MM.1S (cell line): ENCODE measurements around the gene DCLK1.

Experiments used
- EZH2 ChIP-seq: fragments of 300-600 bp; sonication (generic); optimal IDR thresholded peaks from 2 replicates; pipeline ENCODE3; 2017; ENCODE audit warnings: low read depth, mild to moderate bottlenecking, antibody characterized with exemption, low read length, mixed read lengths
- TF ChIP-seq, protein P1 (sequence below): fragments of 300-600 bp; sonication (generic); IDR thresholded peaks from 2 replicates; pipeline ENCODE4 v1.5.1; 2016; ENCODE audit warnings: antibody characterized with exemption, low read length, mixed read lengths

DNA sequence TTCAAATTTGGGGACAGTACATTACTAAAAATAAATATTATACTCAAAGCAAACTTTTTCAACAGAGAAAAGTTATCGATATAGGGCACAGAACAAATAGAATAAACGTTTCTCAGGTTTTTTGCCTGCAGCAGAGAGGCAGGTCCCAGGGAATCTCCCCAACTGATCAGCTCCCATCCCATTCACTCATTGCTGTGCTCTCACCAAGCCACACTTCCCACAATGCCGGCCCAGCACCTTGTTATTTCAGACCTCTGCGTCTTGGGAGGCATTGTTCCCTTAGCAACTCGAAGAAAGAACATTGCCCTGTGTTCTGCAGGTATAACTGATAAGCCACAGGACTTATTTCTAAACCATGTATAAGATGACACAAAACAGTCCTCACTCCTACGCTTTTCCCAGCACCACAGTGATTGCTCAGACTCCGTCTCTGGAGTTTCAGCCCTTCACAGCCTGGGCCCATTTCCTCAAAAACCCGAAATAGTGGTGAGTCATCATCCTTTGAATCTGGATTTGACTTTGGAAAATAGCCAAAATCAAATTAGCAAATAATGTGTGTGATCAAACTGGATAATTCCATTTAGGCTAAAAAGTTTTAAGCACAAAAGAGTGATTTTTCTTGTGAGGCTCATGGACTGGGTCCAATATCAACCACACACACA, 100.4 kb downstream of the DCLK1 start:
- TF ChIP-seq, protein P1, sequence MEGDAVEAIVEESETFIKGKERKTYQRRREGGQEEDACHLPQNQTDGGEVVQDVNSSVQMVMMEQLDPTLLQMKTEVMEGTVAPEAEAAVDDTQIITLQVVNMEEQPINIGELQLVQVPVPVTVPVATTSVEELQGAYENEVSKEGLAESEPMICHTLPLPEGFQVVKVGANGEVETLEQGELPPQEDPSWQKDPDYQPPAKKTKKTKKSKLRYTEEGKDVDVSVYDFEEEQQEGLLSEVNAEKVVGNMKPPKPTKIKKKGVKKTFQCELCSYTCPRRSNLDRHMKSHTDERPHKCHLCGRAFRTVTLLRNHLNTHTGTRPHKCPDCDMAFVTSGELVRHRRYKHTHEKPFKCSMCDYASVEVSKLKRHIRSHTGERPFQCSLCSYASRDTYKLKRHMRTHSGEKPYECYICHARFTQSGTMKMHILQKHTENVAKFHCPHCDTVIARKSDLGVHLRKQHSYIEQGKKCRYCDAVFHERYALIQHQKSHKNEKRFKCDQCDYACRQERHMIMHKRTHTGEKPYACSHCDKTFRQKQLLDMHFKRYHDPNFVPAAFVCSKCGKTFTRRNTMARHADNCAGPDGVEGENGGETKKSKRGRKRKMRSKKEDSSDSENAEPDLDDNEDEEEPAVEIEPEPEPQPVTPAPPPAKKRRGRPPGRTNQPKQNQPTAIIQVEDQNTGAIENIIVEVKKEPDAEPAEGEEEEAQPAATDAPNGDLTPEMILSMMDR: no peak
- no peak for TF ChIP-seq EZH2
